Pancreas (tissue), 10 donors: ENCODE measurements around the gene YEATS2. TPM values are rescaled to one million over a fixed set of nuclear protein-coding genes. Genes with fewer than 3 reads are reported as not detected.

Experiments
- ATAC-seq, 4 donors: fragments of 200-7000 bp; cut with Tn5 transposase; one replicate each; pipeline versions ENCODE4 v1.8.0 to v1.9.1; 2020; ENCODE audit warnings: mild to moderate bottlenecking in 4 of 4, moderate library complexity in 4 of 4
- DNase-seq, 6 donors: peaks; one replicate each; pipeline ENCODE4 v3.0.0-alpha.2; 2020
- FAIRE-seq: peaks from 2 replicates; lab custom pipeline; 2012; peaks lifted over from hg19 to GRCh38; lab: Jason Lieb, UNC
- H3K27ac ChIP-seq, 4 donors: fragments of 200-600 bp; sonication (generic); 1 replicate in 3 of 4; 2 replicates in 1 of 4; pipeline versions ENCODE4 v1.5.0 to v1.8.0; 2020
- H3K27me3 ChIP-seq, 4 donors: fragments of 200-600 bp; one replicate each; pipeline ENCODE4 v1.8.0; 2021
- H3K36me3 ChIP-seq, 3 donors: fragments of 200-600 bp; sonication (generic) in 1 of 3; one replicate each; pipeline versions ENCODE4 v1.5.0 to v1.8.0; 2020 to 2021
- H3K4me1 ChIP-seq, 3 donors: fragments of 200-600 bp; one replicate each; pipeline ENCODE4 v1.8.0; 2021
- H3K4me3 ChIP-seq, 4 donors: fragments of 200-600 bp; sonication (generic) in 2 of 4; one replicate each; pipeline versions ENCODE4 v1.5.0 to v1.8.0; 2020 to 2021
- H3K9me3 ChIP-seq, 4 donors: fragments of 200-600 bp; one replicate each; pipeline ENCODE4 v1.8.0; 2021
- CTCF ChIP-seq, 4 donors: fragments of 200-600 bp; sonication (generic) in 3 of 4; IDR thresholded peaks; one replicate each; pipeline versions ENCODE4 v1.5.0 to v1.8.0; 2021; ENCODE audit warnings: antibody characterized with exemption in 4 of 4
- WGBS, 2 donors: extraction: QIAGEN DNeasy Blood & Tissue Kit; methylation state at CpG; one replicate each; pipeline ENCODE4 v1.1.7; 2013; 5-methylcytosine and 5-hydroxymethylcytosine counted together
- intact Hi-C, 3 donors: fragments of 100-400 bp; cut with DNase I; formaldehyde crosslinking; loops; one replicate each; pipeline versions ENCODE4 v1.11.1 to v1.14.2; 2022
- polyA plus RNA-seq, 2 donors: library from polyadenylated mRNA; stranded (reverse); fragments of 200-250 nt; gene quantifications; one replicate each; pipeline ENCODE4 v1.2.3, GENCODE V29; 2013
- total RNA-seq, 6 donors: library from RNA; stranded (reverse); fragmentation: NEBNext Ultra II Directional in 4 of 6; extraction: Animal tissue kit (Norgen Biotek cat#: 25700) in 4 of 6; gene quantifications; one replicate each; pipeline versions ENCODE4 v1.2.1 to v1.2.4, GENCODE V29; 2021 to 2023
- donor health status: healthy with polysubstance abuse.
- donor health status: DM: no; HTN: no; CAD: no; lungs with moderate emphysema.
- donor health status: DM: no; HTN: no; CAD: no.
- donor health status: control.
- donor health status: control.
- donor health status: Bipolar disorder and iron deficiency.
- donor health status: DM: yes; HTN: yes; CAD: no.
- donor health status: DM: no; HTN: no; CAD: no.
- donor health status: DM: no; HTN: no; CAD: no.
- donor health status: DM: yes; HTN: yes; CAD: no.

Gene YEATS2
- total and polyA plus RNA-seq, 8 donors, result 5.7 to 12.8 (median 6.4) TPM

GRCh38 chr3:183762304-183762703, 64.7 kb downstream of the YEATS2 start:
- Histone ChIP-seq H3K4me3 (no peak overlapping the region), H3K27me3 (no peaks in the 10 kb centered on the region), H3K27ac (no peak overlapping the region), H3K36me3 (peaks cover 0 to 20% (median 3%) of the 10 kb centered on the region in 3 donors), H3K4me1 (no peaks in the 10 kb centered on the region), H3K9me3 (no peaks in the 10 kb centered on the region)
- no peak for FAIRE-seq
- DNase-seq, result no peak
- no peak for ATAC-seq
- no peak for TF ChIP-seq CTCF (IDR thresholded peaks at IDR 0.05)
- intact Hi-C loops, result loop anchor here in 2 of 3 donors (10.0 kb wide), 2 partner anchors 278 to 288 kb away; no protein-coding TSS in a partner anchor
- 95 to 97% methylated on average over 6 of the region's 6 CpGs for WGBS, 2 donors

GRCh38 chr3:183764847-183765731, 67.5 kb downstream of the YEATS2 start:
- no peak for TF ChIP-seq CTCF (IDR thresholded peaks at IDR 0.05)
- no peak overlapping the region for H3K27ac ChIP-seq
- H3K9me3 ChIP-seq, result no peaks in the 10 kb centered on the region
- DNase-seq (no peak), ATAC-seq (peak in 1 of 4 donors; percentile 28), FAIRE-seq (no peak)
- no peaks in the 10 kb centered on the region for H3K4me1 ChIP-seq
- H3K4me3 ChIP-seq, result no peak overlapping the region
- peaks cover 0 to 6% (median 3%) of the 10 kb centered on the region in 3 donors for H3K36me3 ChIP-seq
- intact Hi-C loops, result loop anchor here in 2 of 3 donors (10.0 kb wide), 2 partner anchors 280 to 290 kb away; no protein-coding TSS in a partner anchor
- no peaks in the 10 kb centered on the region for H3K27me3 ChIP-seq
- 78 to 89% methylated on average over 7 of the region's 7 CpGs for WGBS, 2 donors

- H3K4me1 ChIP-seq, result no peaks in the 10 kb centered on the region
- H3K9me3 ChIP-seq, result no peaks in the 10 kb centered on the region
- peaks cover 0 to 6% (median 3%) of the 10 kb centered on the region in 3 donors for H3K36me3 ChIP-seq
- TF ChIP-seq CTCF (IDR thresholded peaks at IDR 0.05), result no peak
- no peaks in the 10 kb centered on the region for H3K27me3 ChIP-seq
- no peak overlapping the region for H3K4me3 ChIP-seq
- DNase-seq (no peak), ATAC-seq (no peak), FAIRE-seq (no peak)
- H3K27ac ChIP-seq, result no peak overlapping the region
- intact Hi-C loops, result loop anchor here in 2 of 3 donors (10.0 kb wide), 2 partner anchors 281 to 291 kb away; no protein-coding TSS in a partner anchor
Measured at GRCh38 chr3:183766107-183766506, 68.5 kb downstream of the YEATS2 start.

GRCh38 chr3:183766745-183767606, 69.4 kb downstream of the YEATS2 start:
- DNase-seq (peak in 5 of 6 donors; percentile 65 to 83 (median 67)), ATAC-seq (peak; percentile 94 to 100 (median 98)), FAIRE-seq (no peak)
- Histone ChIP-seq H3K9me3 (no peaks in the 10 kb centered on the region), H3K27me3 (no peaks in the 10 kb centered on the region), H3K4me3 (no peak overlapping the region), H3K36me3 (peaks cover 0 to 5% (median 3%) of the 10 kb centered on the region in 3 donors), H3K27ac (no peak overlapping the region), H3K4me1 (no peaks in the 10 kb centered on the region)
- intact Hi-C loops, result loop anchor here in 2 of 3 donors (10.0 kb wide), 2 partner anchors 282 to 292 kb away; no protein-coding TSS in a partner anchor
- peak; percentile 54 to 81 (median 67) for TF ChIP-seq CTCF (IDR thresholded peaks at IDR 0.05)
- 58 to 62% methylated on average over 9 of the region's 9 CpGs for WGBS, 2 donors
